Measurements from ENCODE around the gene SLC39A11.

GRCh38 chr17:72604518-72604917 lies 488.0 kb downstream of the SLC39A11 start:
- TF ChIP-seq EP300 (IDR thresholded peaks at IDR 0.05) (no peak), POLR2A (IDR thresholded peaks at IDR 0.05) (no peak)

Measured in upper lobe of left lung (tissue), 4 donors.